Endothelial cell of umbilical vein (primary cell): ENCODE data around the gene ACER2.

Source experiments
- CTCF ChIP-seq, 2 donors: IDR thresholded peaks; 1 replicate in 1 of 2; 2 replicates in 1 of 2; pipeline ENCODE4 v1.5.1; 2011; ENCODE audit warnings: low read length in 2 of 2, mild to moderate bottlenecking in 2 of 2, moderate library complexity in 2 of 2, control low read depth in 1 of 2, inconsistent platforms in 1 of 2, low read depth in 1 of 2; ENCODE audit not compliant: insufficient read depth in 1 of 2; ENCODE audit errors: extremely low read depth in 1 of 2
- EZH2 ChIP-seq: IDR thresholded peaks from 2 replicates; pipeline ENCODE4 v1.6.1; 2012; ENCODE audit warnings: borderline replicate concordance, low read depth, mild to moderate bottlenecking, moderate library complexity, low read length, inconsistent platforms; ENCODE audit not compliant: severe bottlenecking
- FOS ChIP-seq: IDR thresholded peaks from 2 replicates; pipeline ENCODE4 v1.6.1; 2011; ENCODE audit warnings: mild to moderate bottlenecking, low read length, moderate library complexity, borderline replicate concordance; ENCODE audit not compliant: insufficient read depth
- JUN ChIP-seq: IDR thresholded peaks from 2 replicates; pipeline ENCODE4 v1.6.1; 2011; ENCODE audit warnings: borderline replicate concordance, low read depth; ENCODE audit not compliant: insufficient read length, insufficient read depth
- MYC ChIP-seq: IDR thresholded peaks from one replicate; pipeline ENCODE4 v1.6.1; 2011; ENCODE audit warnings: mild to moderate bottlenecking, low read depth, low read length
- POLR2A ChIP-seq: IDR thresholded peaks from 2 replicates; pipeline ENCODE4 v1.6.1; 2012; ENCODE audit warnings: low read depth, mild to moderate bottlenecking, control low read depth, low read length
- POLR2AphosphoS5 ChIP-seq: IDR thresholded peaks from 2 replicates; pipeline ENCODE4 v1.6.1; 2012; ENCODE audit warnings: low read depth, mild to moderate bottlenecking, control low read depth, low read length, moderate library complexity; ENCODE audit not compliant: insufficient read depth
- TF ChIP-seq, protein P1 (sequence below): IDR thresholded peaks from 2 replicates; pipeline ENCODE4 v1.6.1; 2011; ENCODE audit not compliant: insufficient read depth, insufficient read length

DNA sequence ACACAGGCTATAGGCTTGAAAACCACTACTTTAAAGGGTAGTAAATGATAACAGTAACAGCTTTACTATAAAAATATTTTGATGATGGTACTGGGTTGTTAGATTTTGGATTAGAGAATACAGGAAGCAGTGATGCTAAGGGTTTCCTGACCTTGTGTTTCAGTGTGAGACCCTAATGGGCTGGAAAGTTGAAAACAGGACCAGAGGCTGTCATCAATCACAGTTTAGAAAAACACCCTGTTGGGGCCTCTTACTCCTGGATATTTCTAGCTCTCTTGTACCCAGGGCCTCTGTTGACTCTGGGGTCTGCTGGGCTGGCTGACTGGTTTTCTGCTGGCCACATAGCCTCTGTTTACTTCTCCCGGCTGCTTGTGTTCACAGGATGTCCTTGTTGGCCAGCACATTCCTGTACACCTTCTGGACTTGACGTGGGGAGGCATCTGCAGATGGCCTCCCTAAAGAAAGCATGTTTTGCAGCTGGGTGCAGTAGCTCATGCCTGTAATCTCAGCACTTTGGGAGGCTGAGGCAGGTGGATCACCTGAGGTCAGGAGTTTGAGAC lies 21.5 kb downstream of the ACER2 start:
- TF ChIP-seq EZH2, result no peak
- no peak for TF ChIP-seq CTCF (IDR thresholded peaks at IDR 0.05; ENCODE audit: extremely low read depth in 1 of 2, insufficient read depth in 1 of 2, low read depth in 1 of 2, low read length in 2 of 2)
- no peak for TF ChIP-seq POLR2AphosphoS5
- no peak for TF ChIP-seq POLR2A
- no peak for TF ChIP-seq MYC
- TF ChIP-seq JUN, result no peak
- TF ChIP-seq FOS, result no peak
- TF ChIP-seq, protein P1, sequence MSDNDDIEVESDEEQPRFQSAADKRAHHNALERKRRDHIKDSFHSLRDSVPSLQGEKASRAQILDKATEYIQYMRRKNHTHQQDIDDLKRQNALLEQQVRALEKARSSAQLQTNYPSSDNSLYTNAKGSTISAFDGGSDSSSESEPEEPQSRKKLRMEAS, result no peak
